ENCODE results near the gene ALG6. TPM values are rescaled to one million over a fixed set of nuclear protein-coding genes. Genes with fewer than 3 reads are reported as not detected.

The ALG6 gene
- total and polyA plus RNA-seq, 2 of the 13 experiments (the other 11 are each of a cell fraction or from before 2014, with no cell fraction given), result 6.8 to 8.1 TPM

DNA sequence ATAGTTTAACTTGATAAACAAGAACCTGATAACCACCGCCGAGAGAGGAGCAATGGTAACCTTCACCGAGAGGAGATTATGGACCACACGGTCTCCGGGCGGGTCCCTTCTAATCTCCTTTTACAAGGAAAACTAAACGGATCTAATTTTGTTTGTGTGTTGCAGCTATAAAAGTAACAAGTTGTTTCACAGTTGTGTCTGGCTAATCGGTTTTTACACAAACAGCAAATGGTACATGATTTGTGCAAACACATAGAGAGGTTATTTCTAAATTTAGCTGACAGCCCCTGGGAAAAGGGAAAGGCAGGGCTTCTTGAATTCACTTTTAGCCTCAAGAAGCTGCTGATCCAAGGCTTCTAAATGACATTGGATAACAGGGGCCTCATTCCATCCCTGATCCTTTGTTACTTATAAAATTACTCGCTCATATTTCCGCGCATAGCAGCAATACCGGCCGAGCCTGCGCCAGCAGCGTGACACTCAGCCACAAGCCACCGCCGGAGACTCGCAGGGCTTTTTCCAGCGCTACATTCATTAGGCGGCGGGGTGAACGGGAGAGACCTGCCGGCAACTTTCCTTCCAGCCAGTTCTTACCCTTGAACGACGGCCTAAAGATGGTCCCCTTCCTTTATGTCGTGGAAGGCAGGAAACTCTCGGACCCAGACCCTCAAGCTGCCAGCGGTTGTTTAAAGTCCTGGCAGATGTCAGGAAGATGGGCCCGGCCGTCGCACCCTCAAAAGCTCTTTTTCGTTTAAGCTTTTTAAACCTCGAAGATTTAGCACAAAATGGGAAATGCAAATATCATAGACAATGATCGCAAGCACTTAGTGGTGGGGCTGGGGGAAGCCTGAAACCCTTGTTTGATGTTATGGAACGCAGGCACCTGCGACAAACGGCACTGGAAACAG is 40.7 kb upstream of the ALG6 start:
- Histone ChIP-seq H3K9me3 (ENCODE audit: low read length) (no peaks in the 10 kb centered on the region), H3K79me2 (ENCODE audit: insufficient read depth, low read length) (no peaks in the 10 kb centered on the region), H3K36me3 (replicated peaks in 1 of 2; ENCODE audit: control insufficient read depth in 1 of 2, insufficient read depth in 2 of 2, low read length in 2 of 2) (no peaks in the 10 kb centered on the region), H3K4me3 (replicated peaks in 1 of 3; ENCODE audit: insufficient read depth in 1 of 3, low read depth in 2 of 3, low read length in 3 of 3) (peak overlapping the region in 1 of 3 experiments; percentile 21; a peak in 1 of 6 replicates), H4K20me1 (ENCODE audit: insufficient read depth, low read length) (no peaks in the 10 kb centered on the region), H2AFZ (ENCODE audit: low read length) (no peak overlapping the region), H3K27ac (ENCODE audit: extremely low read length, insufficient read depth, low read length) (no peak overlapping the region), H3K27me3 (ENCODE audit: control insufficient read depth in 1 of 2, insufficient read depth in 2 of 2, low read length in 2 of 2) (peaks cover 7 to 61% of the 10 kb centered on the region in 2 experiments), H3K4me1 (ENCODE audit: insufficient read depth, low read length) (peaks cover 22% of the 10 kb centered on the region), H3K4me2 (ENCODE audit: low read depth, low read length) (peak overlapping the region; percentile 59), H3K9ac (ENCODE audit: insufficient read depth, low read depth, low read length) (no peak overlapping the region)
- intact Hi-C loops (cut with micrococcal nuclease; ENCODE audit: unreplicated experiment) (loop anchor here (1.0 kb wide), 1 partner anchor 115 kb away; no protein-coding TSS in a partner anchor), in situ Hi-C loops (cut with HindIII; ENCODE audit: extremely low pct_ligation_motif_present, low pct_unique_long_range_greater_than_20kb) (loop anchor here (5.0 kb wide), 1 partner anchor 206 kb away; no protein-coding TSS in a partner anchor)
- TF ChIP-seq MIXL1 (CRISPR knock-in tag; IDR thresholded peaks at IDR 0.05) (no peak), ZMAT5 (CRISPR knock-in tag; IDR thresholded peaks at IDR 0.05; ENCODE audit: borderline replicate concordance, low read depth) (no peak), MEIS1 (CRISPR knock-in tag; IDR thresholded peaks at IDR 0.05; ENCODE audit: borderline replicate concordance) (0 out of 2 replicates have a peak, but pooled peaks have one; percentile 1), EZH2 (conservative IDR thresholded peaks at IDR 0.05; ENCODE audit: low read depth, low read length) (peak; percentile 78; the same call in 1 of the 2 replicates), CBX2 (IDR thresholded peaks at IDR 0.05; ENCODE audit: low read depth, low read length) (0 out of 2 replicates have a peak, but pooled peaks have one; percentile 48), CBX2 (CRISPR knock-in tag; IDR thresholded peaks at IDR 0.05; ENCODE audit: low read depth) (no peak), ARNT2 (CRISPR knock-in tag; IDR thresholded peaks at IDR 0.05; ENCODE audit: low read depth) (no peak), KDM2A (CRISPR knock-in tag; IDR thresholded peaks at IDR 0.05; ENCODE audit: borderline replicate concordance, low read depth) (no peak), FOXP1 (IDR thresholded peaks at IDR 0.05) (no peak), FOXP1 (CRISPR knock-in tag; IDR thresholded peaks at IDR 0.05) (peak; percentile 6; the same call in 1 of the 2 replicates), HNRNPLL (IDR thresholded peaks at IDR 0.05; ENCODE audit: low read depth, low read length, poor library complexity, severe bottlenecking) (peak; percentile 92), MED13 (CRISPR knock-in tag; IDR thresholded peaks at IDR 0.05) (no peak), ATF3 (CRISPR knock-in tag; IDR thresholded peaks at IDR 0.05) (no peak), SIX1 (CRISPR knock-in tag; IDR thresholded peaks at IDR 0.05; ENCODE audit: borderline replicate concordance) (no peak), CC2D1A (CRISPR knock-in tag; IDR thresholded peaks at IDR 0.05) (no peak)
- TF ChIP-seq, protein P1, sequence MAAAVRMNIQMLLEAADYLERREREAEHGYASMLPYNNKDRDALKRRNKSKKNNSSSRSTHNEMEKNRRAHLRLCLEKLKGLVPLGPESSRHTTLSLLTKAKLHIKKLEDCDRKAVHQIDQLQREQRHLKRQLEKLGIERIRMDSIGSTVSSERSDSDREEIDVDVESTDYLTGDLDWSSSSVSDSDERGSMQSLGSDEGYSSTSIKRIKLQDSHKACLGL (CRISPR knock-in tag; IDR thresholded peaks at IDR 0.05), result no peak
- TF ChIP-seq, protein P2, sequence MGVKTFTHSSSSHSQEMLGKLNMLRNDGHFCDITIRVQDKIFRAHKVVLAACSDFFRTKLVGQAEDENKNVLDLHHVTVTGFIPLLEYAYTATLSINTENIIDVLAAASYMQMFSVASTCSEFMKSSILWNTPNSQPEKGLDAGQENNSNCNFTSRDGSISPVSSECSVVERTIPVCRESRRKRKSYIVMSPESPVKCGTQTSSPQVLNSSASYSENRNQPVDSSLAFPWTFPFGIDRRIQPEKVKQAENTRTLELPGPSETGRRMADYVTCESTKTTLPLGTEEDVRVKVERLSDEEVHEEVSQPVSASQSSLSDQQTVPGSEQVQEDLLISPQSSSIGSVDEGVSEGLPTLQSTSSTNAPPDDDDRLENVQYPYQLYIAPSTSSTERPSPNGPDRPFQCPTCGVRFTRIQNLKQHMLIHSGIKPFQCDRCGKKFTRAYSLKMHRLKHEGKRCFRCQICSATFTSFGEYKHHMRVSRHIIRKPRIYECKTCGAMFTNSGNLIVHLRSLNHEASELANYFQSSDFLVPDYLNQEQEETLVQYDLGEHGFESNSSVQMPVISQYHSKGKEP (CRISPR knock-in tag; IDR thresholded peaks at IDR 0.05), result no peak
- BruUV-seq (replicated peaks), result no TSS peak
- ChIA-PET CTCF (ENCODE audit: low intra/inter-chr PET ratio, low total read pairs) (interaction anchor here (1.5 kb wide), 1 partner anchor 115 kb away, joined by 4 read pairs; no protein-coding TSS in a partner anchor), POLR2A (no interaction called here)
- 18% methylated on average over 30 of the region's 37 CpGs for WGBS (ENCODE audit: low lambda C conversion rate)
- FAIRE-seq, result no peak
- ATAC-seq, result peak; percentile 63
- DNase-seq (ENCODE audit: low spot score), result no peak
